Lower leg skin (tissue), 3 donors: ENCODE measurements around the gene HOXB9.

Experiments
- POLR2A ChIP-seq, 2 donors: fragments of 450-650 bp; IDR thresholded peaks; one replicate each; pipeline ENCODE4 v1.6.1; 2016 to 2017; ENCODE audit warnings: antibody characterized with exemption in 2 of 2, mild to moderate bottlenecking in 1 of 2, moderate library complexity in 1 of 2
- TF ChIP-seq, protein P1 (sequence below), 3 donors: fragments of 450-650 bp; IDR thresholded peaks; one replicate each; pipeline ENCODE4 v1.5.1; 2016; ENCODE audit warnings: antibody characterized with exemption in 3 of 3, mild to moderate bottlenecking in 3 of 3, moderate library complexity in 2 of 3

DNA sequence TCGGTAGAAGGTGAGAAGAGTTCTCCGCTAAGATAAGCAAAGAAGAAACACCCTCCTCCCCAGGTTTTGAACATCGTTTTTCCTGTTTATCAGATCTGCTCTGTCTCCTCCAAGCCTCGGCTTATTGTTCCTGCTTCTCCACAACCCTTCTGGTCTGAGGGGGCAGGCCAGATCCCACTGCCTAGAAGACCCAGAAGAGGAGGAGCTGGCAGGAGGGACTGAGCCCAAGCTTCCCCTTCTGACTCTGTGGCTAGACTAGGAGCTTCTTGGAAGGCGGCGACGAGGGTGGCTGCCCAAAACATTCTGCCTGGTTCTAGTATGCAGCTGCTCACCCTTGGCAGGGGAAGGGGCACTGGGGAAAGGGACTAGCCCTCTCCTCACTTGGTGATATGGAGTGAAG lies 27.4 kb downstream of the HOXB9 start:
- TF ChIP-seq, protein P1, sequence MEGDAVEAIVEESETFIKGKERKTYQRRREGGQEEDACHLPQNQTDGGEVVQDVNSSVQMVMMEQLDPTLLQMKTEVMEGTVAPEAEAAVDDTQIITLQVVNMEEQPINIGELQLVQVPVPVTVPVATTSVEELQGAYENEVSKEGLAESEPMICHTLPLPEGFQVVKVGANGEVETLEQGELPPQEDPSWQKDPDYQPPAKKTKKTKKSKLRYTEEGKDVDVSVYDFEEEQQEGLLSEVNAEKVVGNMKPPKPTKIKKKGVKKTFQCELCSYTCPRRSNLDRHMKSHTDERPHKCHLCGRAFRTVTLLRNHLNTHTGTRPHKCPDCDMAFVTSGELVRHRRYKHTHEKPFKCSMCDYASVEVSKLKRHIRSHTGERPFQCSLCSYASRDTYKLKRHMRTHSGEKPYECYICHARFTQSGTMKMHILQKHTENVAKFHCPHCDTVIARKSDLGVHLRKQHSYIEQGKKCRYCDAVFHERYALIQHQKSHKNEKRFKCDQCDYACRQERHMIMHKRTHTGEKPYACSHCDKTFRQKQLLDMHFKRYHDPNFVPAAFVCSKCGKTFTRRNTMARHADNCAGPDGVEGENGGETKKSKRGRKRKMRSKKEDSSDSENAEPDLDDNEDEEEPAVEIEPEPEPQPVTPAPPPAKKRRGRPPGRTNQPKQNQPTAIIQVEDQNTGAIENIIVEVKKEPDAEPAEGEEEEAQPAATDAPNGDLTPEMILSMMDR (IDR thresholded peaks at IDR 0.05), result no peak
- TF ChIP-seq POLR2A (IDR thresholded peaks at IDR 0.05), result no peak
